Fibroblast of skin of left quadriceps (primary cell): ENCODE data around the gene TPSG1.

ENCODE experiments used
- DNase-seq, 2 experiments: peaks; one replicate each; pipeline ENCODE4 v3.0.0-alpha.2; 2013; ENCODE audit warnings: low read depth in 2 of 2

Gene TPSG1

GRCh38 chr16:1177053-1177452, 48.0 kb downstream of the TPSG1 start:
- no peak for DNase-seq

GRCh38 chr16:1176280-1176897, 48.7 kb downstream of the TPSG1 start:
- DNase-seq: no peak

GRCh38 chr16:1175566-1176279, 49.3 kb downstream of the TPSG1 start:
- no peak for DNase-seq

- DNase-seq: no peak
Measured at GRCh38 chr16:1174477-1175357, 50.4 kb downstream of the TPSG1 start.

GRCh38 chr16:1173788-1174451, 51.1 kb downstream of the TPSG1 start:
- DNase-seq: no peak

GRCh38 chr16:1172651-1173050, 52.4 kb downstream of the TPSG1 start:
- no peak for DNase-seq

- DNase-seq: no peak
Measured at GRCh38 chr16:1171854-1172428, 53.1 kb downstream of the TPSG1 start.
